Esophagus squamous epithelium (tissue), 4 donors: ENCODE measurements around the gene C5AR1.

Experiments
- POLR2A ChIP-seq, 4 donors: fragments of 450-650 bp; IDR thresholded peaks; one replicate each; pipeline ENCODE4 v1.6.1; 2017; ENCODE audit warnings: antibody characterized with exemption in 4 of 4, mild to moderate bottlenecking in 4 of 4, moderate library complexity in 3 of 4
- TF ChIP-seq, protein P1 (sequence below), 6 experiments: fragments of 450-650 bp in 4 of 6; fragments of 200-600 bp in 2 of 6; sonication (generic) in 2 of 6; IDR thresholded peaks; one replicate each; pipeline ENCODE4 v1.5.1; 2016 to 2019; ENCODE audit warnings: antibody characterized with exemption in 6 of 6, mild to moderate bottlenecking in 4 of 6, moderate library complexity in 4 of 6

DNA sequence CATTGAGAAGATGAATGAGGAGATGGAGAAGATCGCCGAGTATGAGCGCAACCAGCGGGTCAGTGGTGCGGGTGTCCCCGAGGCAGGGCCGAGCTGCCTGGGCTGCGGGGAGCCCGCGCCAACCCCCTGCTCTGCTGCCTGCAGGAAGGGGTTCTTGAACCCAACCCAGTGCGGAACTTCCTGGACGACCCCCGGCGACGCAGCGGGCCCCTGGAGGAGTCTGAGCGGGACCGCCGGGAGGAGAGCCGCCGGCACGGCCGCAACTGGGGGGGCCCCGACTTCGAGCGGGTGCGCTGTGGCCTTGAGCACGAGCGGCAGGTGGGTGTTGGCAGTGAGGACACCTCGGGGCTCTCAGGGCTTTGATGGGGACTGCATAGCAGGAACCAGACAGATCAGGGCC is 45.0 kb upstream of the C5AR1 start:
- TF ChIP-seq, protein P1, sequence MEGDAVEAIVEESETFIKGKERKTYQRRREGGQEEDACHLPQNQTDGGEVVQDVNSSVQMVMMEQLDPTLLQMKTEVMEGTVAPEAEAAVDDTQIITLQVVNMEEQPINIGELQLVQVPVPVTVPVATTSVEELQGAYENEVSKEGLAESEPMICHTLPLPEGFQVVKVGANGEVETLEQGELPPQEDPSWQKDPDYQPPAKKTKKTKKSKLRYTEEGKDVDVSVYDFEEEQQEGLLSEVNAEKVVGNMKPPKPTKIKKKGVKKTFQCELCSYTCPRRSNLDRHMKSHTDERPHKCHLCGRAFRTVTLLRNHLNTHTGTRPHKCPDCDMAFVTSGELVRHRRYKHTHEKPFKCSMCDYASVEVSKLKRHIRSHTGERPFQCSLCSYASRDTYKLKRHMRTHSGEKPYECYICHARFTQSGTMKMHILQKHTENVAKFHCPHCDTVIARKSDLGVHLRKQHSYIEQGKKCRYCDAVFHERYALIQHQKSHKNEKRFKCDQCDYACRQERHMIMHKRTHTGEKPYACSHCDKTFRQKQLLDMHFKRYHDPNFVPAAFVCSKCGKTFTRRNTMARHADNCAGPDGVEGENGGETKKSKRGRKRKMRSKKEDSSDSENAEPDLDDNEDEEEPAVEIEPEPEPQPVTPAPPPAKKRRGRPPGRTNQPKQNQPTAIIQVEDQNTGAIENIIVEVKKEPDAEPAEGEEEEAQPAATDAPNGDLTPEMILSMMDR (IDR thresholded peaks at IDR 0.05), result no peak
- TF ChIP-seq POLR2A (IDR thresholded peaks at IDR 0.05), result no peak
